Measurements from ENCODE around the gene TUBB4B. TPM values are rescaled to one million over a fixed set of nuclear protein-coding genes. Genes with fewer than 3 reads are reported as not detected.

The TUBB4B gene
- total and polyA plus RNA-seq, 3 donors from 2014 or later: 856 to 1,777 (median 940) TPM

DNA sequence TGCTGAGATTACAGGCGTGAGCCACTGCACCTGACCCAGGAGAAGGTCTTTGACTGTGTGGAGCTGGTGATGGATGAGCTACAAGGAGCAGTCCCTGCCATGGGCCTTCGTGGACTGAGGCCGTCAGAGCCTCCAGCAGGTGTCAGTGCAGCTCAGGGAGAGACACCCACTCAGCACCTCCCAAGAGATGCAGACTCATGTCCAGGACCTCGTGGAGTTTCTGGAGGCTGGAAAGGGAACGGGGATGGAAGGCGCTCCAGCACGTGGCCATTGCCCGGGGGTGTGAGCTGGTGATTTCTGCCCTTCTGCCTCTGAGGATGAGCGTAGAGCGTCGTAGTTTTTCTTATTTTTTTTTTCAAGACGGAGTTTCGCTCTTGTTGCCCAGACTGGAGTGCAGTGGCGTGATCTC, 45.9 kb downstream of the TUBB4B start:
- WGBS, 2 donors: 62 to 85% methylated on average over 11 to 14 of the region's 14 CpGs
- intact Hi-C loops (cut with DNase I; ENCODE audit: low total_unique reads): no loop called here
- H3K9me3 ChIP-seq: no peaks in the 10 kb centered on the region
- no peak for TF ChIP-seq POLR2A (IDR thresholded peaks at IDR 0.05)
- TF ChIP-seq, protein P1, sequence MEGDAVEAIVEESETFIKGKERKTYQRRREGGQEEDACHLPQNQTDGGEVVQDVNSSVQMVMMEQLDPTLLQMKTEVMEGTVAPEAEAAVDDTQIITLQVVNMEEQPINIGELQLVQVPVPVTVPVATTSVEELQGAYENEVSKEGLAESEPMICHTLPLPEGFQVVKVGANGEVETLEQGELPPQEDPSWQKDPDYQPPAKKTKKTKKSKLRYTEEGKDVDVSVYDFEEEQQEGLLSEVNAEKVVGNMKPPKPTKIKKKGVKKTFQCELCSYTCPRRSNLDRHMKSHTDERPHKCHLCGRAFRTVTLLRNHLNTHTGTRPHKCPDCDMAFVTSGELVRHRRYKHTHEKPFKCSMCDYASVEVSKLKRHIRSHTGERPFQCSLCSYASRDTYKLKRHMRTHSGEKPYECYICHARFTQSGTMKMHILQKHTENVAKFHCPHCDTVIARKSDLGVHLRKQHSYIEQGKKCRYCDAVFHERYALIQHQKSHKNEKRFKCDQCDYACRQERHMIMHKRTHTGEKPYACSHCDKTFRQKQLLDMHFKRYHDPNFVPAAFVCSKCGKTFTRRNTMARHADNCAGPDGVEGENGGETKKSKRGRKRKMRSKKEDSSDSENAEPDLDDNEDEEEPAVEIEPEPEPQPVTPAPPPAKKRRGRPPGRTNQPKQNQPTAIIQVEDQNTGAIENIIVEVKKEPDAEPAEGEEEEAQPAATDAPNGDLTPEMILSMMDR (IDR thresholded peaks at IDR 0.05): no peak
- no peak overlapping the region for H3K4me3 ChIP-seq
- no peaks in the 10 kb centered on the region for H3K4me1 ChIP-seq
- no peaks in the 10 kb centered on the region for H3K36me3 ChIP-seq (ENCODE audit: low read depth, missing control alignments)
- no peaks in the 10 kb centered on the region for H3K27me3 ChIP-seq
- no peak overlapping the region for H3K27ac ChIP-seq
- no peak for DNase-seq

DNA sequence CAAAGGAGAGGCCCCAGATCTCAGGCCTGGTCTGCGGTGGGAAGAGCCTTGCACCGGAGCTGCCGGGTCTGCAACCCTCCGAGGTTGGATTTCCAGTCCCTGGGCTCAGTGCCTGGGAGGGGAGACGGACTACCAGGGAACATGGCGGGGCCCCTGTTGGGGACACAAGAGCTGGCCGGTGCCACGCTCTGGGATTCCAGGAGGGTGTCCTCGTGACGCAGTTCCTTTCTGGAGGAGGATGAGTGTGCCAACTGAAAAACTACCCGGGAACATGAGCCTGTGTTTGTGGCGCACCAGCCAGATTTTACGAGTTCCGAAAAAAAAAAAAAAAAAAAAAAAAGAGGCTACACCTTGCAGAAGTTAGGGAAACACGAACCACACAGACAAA, 52.0 kb downstream of the TUBB4B start:
- WGBS, 2 donors: 37 to 56% methylated on average over 15 of the region's 15 CpGs
- peaks cover 10% of the 10 kb centered on the region for H3K4me1 ChIP-seq
- no peak for DNase-seq
- H3K27ac ChIP-seq: no peak overlapping the region
- no peaks in the 10 kb centered on the region for H3K36me3 ChIP-seq (ENCODE audit: low read depth, missing control alignments)
- H3K9me3 ChIP-seq: no peaks in the 10 kb centered on the region
- H3K4me3 ChIP-seq: no peak overlapping the region
- no peaks in the 10 kb centered on the region for H3K27me3 ChIP-seq
- intact Hi-C loops (cut with DNase I; ENCODE audit: low total_unique reads): no loop called here
- TF ChIP-seq, protein P1 (IDR thresholded peaks at IDR 0.05): no peak

Other genes with a start within 250 kb of the TUBB4B start
- gene PAXX, start 248.9 kb upstream of the TUBB4B start, total RNA-seq: 10 to 100 TPM; 47.8 to 56.6 TPM
- 25.9 TPM for gene PAXX, start 248.9 kb upstream of the TUBB4B start, polyA plus RNA-seq (ENCODE audit: insufficient read depth, low read depth, low replicate concordance)
- gene CLIC3, start 244.7 kb upstream of the TUBB4B start, total RNA-seq: 1 to 10 TPM; 1.8 to 1.9 TPM
- gene CLIC3, start 244.7 kb upstream of the TUBB4B start, polyA plus RNA-seq (ENCODE audit: insufficient read depth, low read depth, low replicate concordance): 2.8 TPM
- 10 to 100 TPM; 56.0 to 65.5 TPM for gene ABCA2, start 213.1 kb upstream of the TUBB4B start, total RNA-seq
- gene ABCA2, start 213.1 kb upstream of the TUBB4B start, polyA plus RNA-seq (ENCODE audit: insufficient read depth, low read depth, low replicate concordance): 33.6 TPM
- gene FUT7, start 209.2 kb upstream of the TUBB4B start, total RNA-seq: under 1 TPM; 0.06 to 0.24 TPM
- gene FUT7, start 209.2 kb upstream of the TUBB4B start, polyA plus RNA-seq (ENCODE audit: insufficient read depth, low read depth, low replicate concordance): 0.24 TPM
- 100 to 1,000 TPM in 1 of 2 donors, 10 to 100 TPM in 1; 75.9 to 103 TPM for gene NPDC1, start 195.1 kb upstream of the TUBB4B start, total RNA-seq
- gene NPDC1, start 195.1 kb upstream of the TUBB4B start, polyA plus RNA-seq (ENCODE audit: insufficient read depth, low read depth, low replicate concordance): 47.7 TPM
- 1 to 10 TPM; 5.7 to 9.6 TPM for gene ENTPD2, start 187.2 kb upstream of the TUBB4B start, total RNA-seq
- gene ENTPD2, start 187.2 kb upstream of the TUBB4B start, polyA plus RNA-seq (ENCODE audit: insufficient read depth, low read depth, low replicate concordance): 8.5 TPM
- gene SAPCD2, start 170.7 kb upstream of the TUBB4B start, total RNA-seq: 1 to 10 TPM; 1.4 to 1.7 TPM
- 0.78 TPM for gene SAPCD2, start 170.7 kb upstream of the TUBB4B start, polyA plus RNA-seq (ENCODE audit: insufficient read depth, low read depth, low replicate concordance)
- gene UAP1L1, start 163.8 kb upstream of the TUBB4B start, total RNA-seq: 10 to 100 TPM in 1 of 2 donors, 1 to 10 TPM in 1; 7.2 to 10.1 TPM
- 6.9 TPM for gene UAP1L1, start 163.8 kb upstream of the TUBB4B start, polyA plus RNA-seq (ENCODE audit: insufficient read depth, low read depth, low replicate concordance)
- gene MAN1B1, start 154.3 kb upstream of the TUBB4B start, total RNA-seq: 100 to 1,000 TPM; 122 to 124 TPM
- 62.2 TPM for gene MAN1B1, start 154.3 kb upstream of the TUBB4B start, polyA plus RNA-seq (ENCODE audit: insufficient read depth, low read depth, low replicate concordance)
- gene DPP7, start 126.6 kb upstream of the TUBB4B start, total RNA-seq: 100 to 1,000 TPM; 207 to 215 TPM
- 242 TPM for gene DPP7, start 126.6 kb upstream of the TUBB4B start, polyA plus RNA-seq (ENCODE audit: insufficient read depth, low read depth, low replicate concordance)
- 1 to 10 TPM; 1.5 to 3.8 TPM for gene GRIN1, start 102.1 kb upstream of the TUBB4B start, total RNA-seq
- gene GRIN1, start 102.1 kb upstream of the TUBB4B start, polyA plus RNA-seq (ENCODE audit: insufficient read depth, low read depth, low replicate concordance): 0.79 TPM
- 1 to 10 TPM; 2.4 to 5.1 TPM for gene LRRC26, start 71.2 kb upstream of the TUBB4B start, total RNA-seq
- gene LRRC26, start 71.2 kb upstream of the TUBB4B start, polyA plus RNA-seq (ENCODE audit: insufficient read depth, low read depth, low replicate concordance): not detected
- 10 to 100 TPM; 19.8 to 37.9 TPM for gene TMEM210, start 69.2 kb upstream of the TUBB4B start, total RNA-seq
- 83.2 TPM for gene TMEM210, start 69.2 kb upstream of the TUBB4B start, polyA plus RNA-seq (ENCODE audit: insufficient read depth, low read depth, low replicate concordance)
- gene ANAPC2, start 52.7 kb upstream of the TUBB4B start, total RNA-seq: 10 to 100 TPM; 91.0 to 98.5 TPM
- gene ANAPC2, start 52.7 kb upstream of the TUBB4B start, polyA plus RNA-seq (ENCODE audit: insufficient read depth, low read depth, low replicate concordance): 80.6 TPM
- gene SSNA1, start 52.6 kb upstream of the TUBB4B start, total RNA-seq: 100 to 1,000 TPM; 134 to 137 TPM
- gene SSNA1, start 52.6 kb upstream of the TUBB4B start, polyA plus RNA-seq (ENCODE audit: insufficient read depth, low read depth, low replicate concordance): 211 TPM
- gene TPRN, start 40.5 kb upstream of the TUBB4B start, total RNA-seq: 10 to 100 TPM; 25.9 to 35.2 TPM
- 17.2 TPM for gene TPRN, start 40.5 kb upstream of the TUBB4B start, polyA plus RNA-seq (ENCODE audit: insufficient read depth, low read depth, low replicate concordance)
- gene TMEM203, start 35.6 kb upstream of the TUBB4B start, total RNA-seq: 10 to 100 TPM; 48.0 to 51.2 TPM
- 36.3 TPM for gene TMEM203, start 35.6 kb upstream of the TUBB4B start, polyA plus RNA-seq (ENCODE audit: insufficient read depth, low read depth, low replicate concordance)
- 10 to 100 TPM; 27.5 to 29.1 TPM for gene NDOR1, start 35.6 kb upstream of the TUBB4B start, total RNA-seq
- 21.9 TPM for gene NDOR1, start 35.6 kb upstream of the TUBB4B start, polyA plus RNA-seq (ENCODE audit: insufficient read depth, low read depth, low replicate concordance)
- gene RNF208, start 19.0 kb upstream of the TUBB4B start, total RNA-seq: 1 to 10 TPM; 3.0 to 4.1 TPM
- gene RNF208, start 19.0 kb upstream of the TUBB4B start, polyA plus RNA-seq (ENCODE audit: insufficient read depth, low read depth, low replicate concordance): 7.7 TPM
- gene CYSRT1, start 16.1 kb upstream of the TUBB4B start, total RNA-seq: 1 to 10 TPM; 3.7 to 5.6 TPM
- gene CYSRT1, start 16.1 kb upstream of the TUBB4B start, polyA plus RNA-seq (ENCODE audit: insufficient read depth, low read depth, low replicate concordance): 3.0 TPM
- gene RNF224, start 13.8 kb upstream of the TUBB4B start, total RNA-seq: under 1 TPM; 0.37 to 0.71 TPM
- gene RNF224, start 13.8 kb upstream of the TUBB4B start, polyA plus RNA-seq (ENCODE audit: insufficient read depth, low read depth, low replicate concordance): 0.17 TPM
- under 1 TPM; 0.24 to 0.25 TPM for gene SLC34A3, start 10.4 kb upstream of the TUBB4B start, total RNA-seq
- gene SLC34A3, start 10.4 kb upstream of the TUBB4B start, polyA plus RNA-seq (ENCODE audit: insufficient read depth, low read depth, low replicate concordance): 0.15 TPM
- gene STPG3, start 10.0 kb downstream of the TUBB4B start, total RNA-seq: 10 to 100 TPM; 14.6 to 34.1 TPM
- 58.9 TPM for gene STPG3, start 10.0 kb downstream of the TUBB4B start, polyA plus RNA-seq (ENCODE audit: insufficient read depth, low read depth, low replicate concordance)
- 10 to 100 TPM; 60.9 to 76.7 TPM for gene NELFB, start 14.0 kb downstream of the TUBB4B start, total RNA-seq
- 55.0 TPM for gene NELFB, start 14.0 kb downstream of the TUBB4B start, polyA plus RNA-seq (ENCODE audit: insufficient read depth, low read depth, low replicate concordance)
- gene TOR4A, start 36.4 kb downstream of the TUBB4B start, total RNA-seq: 1 to 10 TPM; 3.4 to 4.5 TPM
- 2.1 TPM for gene TOR4A, start 36.4 kb downstream of the TUBB4B start, polyA plus RNA-seq (ENCODE audit: insufficient read depth, low read depth, low replicate concordance)
- 10 to 100 TPM; 14.4 to 40.6 TPM for gene NRARP, start 61.0 kb downstream of the TUBB4B start, total RNA-seq
- gene NRARP, start 61.0 kb downstream of the TUBB4B start, polyA plus RNA-seq (ENCODE audit: insufficient read depth, low read depth, low replicate concordance): 5.2 TPM
- 10 to 100 TPM; 15.5 to 24.5 TPM for gene EXD3, start 181.9 kb downstream of the TUBB4B start, total RNA-seq
- gene EXD3, start 181.9 kb downstream of the TUBB4B start, polyA plus RNA-seq (ENCODE audit: insufficient read depth, low read depth, low replicate concordance): 8.9 TPM
- gene NOXA1, start 182.1 kb downstream of the TUBB4B start, total RNA-seq: 1 to 10 TPM; 4.6 to 8.0 TPM
- gene NOXA1, start 182.1 kb downstream of the TUBB4B start, polyA plus RNA-seq (ENCODE audit: insufficient read depth, low read depth, low replicate concordance): 2.5 TPM
- gene ENTPD8, start 200.1 kb downstream of the TUBB4B start, total RNA-seq: 1 to 10 TPM; 2.0 to 2.2 TPM
- gene ENTPD8, start 200.1 kb downstream of the TUBB4B start, polyA plus RNA-seq (ENCODE audit: insufficient read depth, low read depth, low replicate concordance): 0.37 TPM
- gene NSMF, start 218.0 kb downstream of the TUBB4B start, total RNA-seq: 100 to 1,000 TPM in 1 of 2 donors, 10 to 100 TPM in 1; 81.7 to 105 TPM
- 42.5 TPM for gene NSMF, start 218.0 kb downstream of the TUBB4B start, polyA plus RNA-seq (ENCODE audit: insufficient read depth, low read depth, low replicate concordance)